HL-60 (cell line): ENCODE measurements around the gene ODC1.
"Not testable (repeated sequence)": the region's sequence is repeated elsewhere in the genome, so short reads cannot be mapped to it uniquely, and the experiment has no call there.

Source experiments
- DNase-seq, 2 experiments: peaks; one replicate each; pipeline ENCODE4 v3.0.0-alpha.2; 2010 to 2020; ENCODE audit warnings: low read depth in 1 of 2, low spot score in 1 of 2
- H3K27ac ChIP-seq: fragments of 250-450 bp; sonication (Bioruptor Pico); replicated peaks from 2 replicates; pipeline ENCODE4 v1.5.1; 2020; ENCODE audit warnings: mild to moderate bottlenecking, moderate library complexity
- H3K27me3 ChIP-seq: fragments of 250-450 bp; sonication (Bioruptor Pico); 2 replicates; pipeline ENCODE4 v1.5.1; 2021; ENCODE audit warnings: mild to moderate bottlenecking, moderate library complexity; ENCODE audit not compliant: insufficient read depth, poor library complexity, severe bottlenecking
- H3K4me3 ChIP-seq: replicated peaks from 2 replicates; pipeline ENCODE4 v1.5.1; 2011; ENCODE audit warnings: mild to moderate bottlenecking, control low read depth, low read length; ENCODE audit not compliant: insufficient read depth
- CTCF ChIP-seq: IDR thresholded peaks from one replicate; pipeline ENCODE4 v1.5.1; 2011; ENCODE audit warnings: low read length, control low read depth, inconsistent platforms; ENCODE audit not compliant: insufficient read depth
- GABPA ChIP-seq: IDR thresholded peaks from 2 replicates; pipeline ENCODE4 v1.6.1; 2012; ENCODE audit warnings: low read depth
- POLR2AphosphoS5 ChIP-seq: IDR thresholded peaks from 2 replicates; pipeline ENCODE4 v1.6.1; 2012; ENCODE audit warnings: low read depth
- REST ChIP-seq: IDR thresholded peaks from 2 replicates; pipeline ENCODE4 v1.6.1; 2012; ENCODE audit warnings: low read depth; ENCODE audit not compliant: insufficient replicate concordance
- SPI1 ChIP-seq: IDR thresholded peaks from 2 replicates; pipeline ENCODE4 v1.6.1; 2012; ENCODE audit warnings: low read depth, mild to moderate bottlenecking, borderline replicate concordance

ODC1 gene

GRCh38 chr2:10457846-10458598 lies 9.9 kb upstream of the ODC1 start:
- DNase-seq: no peak
- TF ChIP-seq REST (no peak), CTCF (no peak), GABPA (no peak), SPI1 (no peak), POLR2AphosphoS5 (no peak)
- Histone ChIP-seq H3K4me3 (no peak overlapping the region), H3K27me3 (no peaks in the 10 kb centered on the region), H3K27ac (no peak overlapping the region)

- H3K4me3 ChIP-seq, H3K27ac ChIP-seq, H3K27me3 ChIP-seq, DNase-seq: not testable (repeated sequence)
Observed at GRCh38 chr2:10457195-10457594, 9.1 kb upstream of the ODC1 start.

- DNase-seq: no peak
- Histone ChIP-seq H3K4me3 (no peak overlapping the region), H3K27me3 (no peaks in the 10 kb centered on the region), H3K27ac (no peak overlapping the region)
- TF ChIP-seq CTCF: no peak
- TF ChIP-seq POLR2AphosphoS5: no peak
- TF ChIP-seq REST: no peak
- TF ChIP-seq SPI1: no peak
- TF ChIP-seq GABPA: no peak
Observed at GRCh38 chr2:10454505-10454904, 6.4 kb upstream of the ODC1 start.

GRCh38 chr2:10453905-10454298 lies 5.8 kb upstream of the ODC1 start:
- Histone ChIP-seq H3K4me3 (no peak overlapping the region), H3K27me3 (no peaks in the 10 kb centered on the region), H3K27ac (no peak overlapping the region)
- TF ChIP-seq POLR2AphosphoS5 (no peak), GABPA (no peak), REST (no peak), SPI1 (no peak)
- no peak for DNase-seq
